A549 treated with ZK216348 at 1 μM for 4 hours (cell line): ENCODE results near the gene GPR35. TPM values are rescaled to one million over a fixed set of nuclear protein-coding genes. Genes with fewer than 3 reads are reported as not detected.

Experiments used
- total RNA-seq: library from RNA; stranded (reverse); fragments of 200-300 nt; extraction: Qiagen RNA extraction; gene quantifications from 5 replicates; pipeline ENCODE4 v1.2.3, GENCODE V29; 2022; ENCODE audit warnings: low read depth

Gene GPR35
- total RNA-seq, result 0.34 to 1.6 TPM (median 1.1 TPM) in 5 replicates

GRCh38 chr2:240624950-240625621 is at the start of gene GPR35:
Gene GPR35, plus strand, starts transcription at chr2:240625480. Its CDS starts 4,473 bp downstream, at chr2:240629953.

GRCh38 chr2:240586198-240586918 is 38.9 kb upstream of the GPR35 start, which contains the start of gene CAPN10:
Gene CAPN10, plus strand, starts transcription at chr2:240586734. Its CDS starts 178 bp downstream, at chr2:240586912.

Other genes starting within 250 kb of the GPR35 start
- gene GPC1, start 189.8 kb upstream of the GPR35 start, total RNA-seq, result 115 to 247 TPM (median 223 TPM) in 5 replicates
- 10.5 to 13.0 TPM (median 11.3 TPM) in 5 replicates for gene ANKMY1, start 67.5 kb upstream of the GPR35 start, total RNA-seq
- gene DUSP28, start 65.1 kb upstream of the GPR35 start, total RNA-seq, result 3.8 to 10.0 TPM (median 7.6 TPM) in 5 replicates
- 33.3 to 71.1 TPM (median 60.4 TPM) in 5 replicates for gene RNPEPL1, start 57.0 kb upstream of the GPR35 start, total RNA-seq
- gene CAPN10, start 38.7 kb upstream of the GPR35 start, total RNA-seq, result 10.2 to 30.7 TPM (median 22.3 TPM) in 5 replicates
- not detected in 5 replicates for gene AQP12B, start 57.4 kb downstream of the GPR35 start, total RNA-seq
- not detected in 5 replicates for gene AQP12A, start 66.4 kb downstream of the GPR35 start, total RNA-seq
- 0.57 to 0.95 TPM (median 0.69 TPM) in 5 replicates for gene KIF1A, start 194.7 kb downstream of the GPR35 start, total RNA-seq
- not detected in 5 replicates for gene AGXT, start 243.3 kb downstream of the GPR35 start, total RNA-seq